22Rv1 (cell line): Measurements from ENCODE around the gene SVIL.

ENCODE experiments used
- CTCF ChIP-seq: fragments of 450-650 bp; IDR thresholded peaks from 2 replicates; pipeline ENCODE4 v1.5.1; 2017; ENCODE audit warnings: mild to moderate bottlenecking
- ZFX ChIP-seq: fragments of 450-650 bp; IDR thresholded peaks from 2 replicates; pipeline ENCODE4 v1.6.1; 2017; ENCODE audit warnings: antibody characterized with exemption, borderline replicate concordance

DNA sequence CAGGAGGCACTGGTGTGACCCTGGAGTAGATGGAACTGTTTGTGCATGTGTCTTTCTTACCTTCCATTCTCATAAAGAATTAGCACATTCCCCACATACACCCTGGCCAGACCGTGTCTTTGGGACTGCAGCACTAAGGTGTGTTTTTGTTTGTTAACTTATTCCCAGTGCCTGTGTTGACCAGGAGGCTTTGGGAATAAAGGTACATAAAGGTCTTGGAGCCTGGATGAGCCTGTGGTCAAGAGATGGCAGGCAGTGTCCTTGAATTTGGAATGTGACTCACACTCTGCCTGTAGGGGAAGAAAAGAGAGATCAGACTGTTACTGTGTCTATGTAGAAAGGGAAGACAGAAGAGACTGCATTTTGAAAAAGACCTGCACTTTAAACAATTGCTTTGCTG, 208.4 kb downstream of the SVIL start:
- TF ChIP-seq CTCF (no peak), ZFX (no peak)
